HUDEP-2 (cell line): ENCODE results near the gene ACOT11.
A peak's percentile ranks its signal among the peaks of the same experiment; 100 is the strongest.
"Not testable (repeated sequence)": the region's sequence is repeated elsewhere in the genome, so short reads cannot be mapped to it uniquely, and the experiment has no call there.

Source experiments
- DNase-seq, 76 experiments: peaks; one replicate each; lab custom pipeline; 2025; ENCODE audit not compliant: unreplicated experiment in 76 of 76; lab: John Stamatoyannopoulos, UW

Gene ACOT11

DNA sequence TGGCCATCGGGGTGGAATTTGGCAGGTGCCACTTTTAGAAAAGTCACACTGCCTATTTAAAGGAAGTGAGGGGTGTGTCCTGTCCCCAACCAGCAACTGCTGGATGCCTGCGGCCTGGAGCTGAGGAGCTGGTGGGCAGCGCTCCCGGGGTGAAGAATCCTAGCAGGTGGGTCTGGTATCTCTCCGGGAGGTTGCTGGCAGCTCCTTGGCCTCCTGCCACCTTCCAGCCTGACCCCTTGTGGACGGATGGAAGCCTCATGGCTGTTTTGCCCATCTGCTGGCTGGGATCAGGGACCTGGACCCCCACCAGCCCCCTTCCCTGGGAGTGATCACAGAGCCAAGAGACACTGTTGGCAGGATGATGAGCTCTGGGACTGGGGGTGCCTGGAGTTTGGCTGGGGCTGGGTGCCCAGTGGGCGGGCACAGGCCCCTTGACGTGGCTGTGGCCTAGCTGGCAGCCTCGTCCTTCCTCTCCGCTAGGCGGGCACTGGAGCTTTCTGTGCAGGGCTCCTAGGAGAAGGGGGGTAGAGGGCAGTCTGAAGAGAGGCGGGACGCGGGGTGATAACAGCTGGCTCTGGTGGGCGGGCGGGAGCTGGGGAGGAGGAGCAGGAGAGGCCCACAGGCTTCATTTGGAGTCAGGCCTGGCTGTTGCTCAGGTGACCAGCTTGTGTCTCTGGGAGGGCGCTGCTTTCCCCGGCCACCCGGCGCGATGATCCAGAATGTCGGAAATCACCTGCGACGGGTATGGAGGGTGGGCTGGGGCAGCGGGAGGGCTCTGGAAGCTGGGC lies at the start of gene ACOT11:
Gene ACOT11 (plus strand): TSS at position 628 of the 788 bp plus-strand sequence. CDS start 82 bp downstream, at position 710.
- DNase-seq: peak in 44 of 76 experiments; percentile 4 to 82 (median 50)

DNA sequence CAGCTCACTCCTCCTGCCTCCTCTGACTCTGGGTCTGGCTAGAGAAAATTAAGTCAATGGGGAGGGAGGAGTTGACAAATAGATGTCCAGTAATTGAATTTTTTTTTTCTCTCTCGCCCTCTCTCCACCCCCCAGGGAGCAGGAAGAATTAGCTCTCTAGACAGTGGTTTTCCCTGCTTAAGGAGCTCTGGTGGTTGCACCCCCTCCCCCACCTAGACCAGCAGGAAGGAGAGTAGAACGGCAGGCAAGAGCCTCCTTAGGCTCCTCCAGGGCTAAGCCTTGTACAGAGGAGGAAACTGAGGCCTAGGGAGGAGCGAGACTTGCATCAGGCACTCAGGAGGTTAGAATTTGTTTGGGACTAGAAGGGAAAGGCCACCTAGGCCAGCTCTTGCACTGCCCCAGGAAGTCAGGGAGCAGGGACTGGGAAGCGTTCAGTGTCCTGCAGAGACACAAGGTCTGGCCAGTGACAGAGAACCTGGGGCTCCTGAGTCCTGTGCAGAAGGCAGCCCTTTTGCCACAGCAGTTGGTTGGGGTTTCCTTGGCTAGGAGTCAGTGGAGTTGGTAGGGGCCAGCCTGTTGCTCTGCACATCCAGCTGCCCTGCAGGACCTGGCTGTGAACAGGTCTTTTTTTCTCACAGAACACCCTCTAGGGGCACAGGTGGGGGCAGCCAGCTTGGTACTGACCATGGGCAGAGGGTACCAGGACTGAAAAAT lies 49.5 kb upstream of the ACOT11 start:
- no peak for DNase-seq

- DNase-seq: no peak
These were observed 49.0 kb upstream of the ACOT11 start for GRCh38 chr1:54499097-54499359.

GRCh38 chr1:54499360-54500106 lies 48.5 kb upstream of the ACOT11 start:
- peak in 11 of 76 experiments; percentile 6 to 33 (median 14) for DNase-seq

GRCh38 chr1:54500107-54500431 lies 48.0 kb upstream of the ACOT11 start:
- no peak for DNase-seq

DNA sequence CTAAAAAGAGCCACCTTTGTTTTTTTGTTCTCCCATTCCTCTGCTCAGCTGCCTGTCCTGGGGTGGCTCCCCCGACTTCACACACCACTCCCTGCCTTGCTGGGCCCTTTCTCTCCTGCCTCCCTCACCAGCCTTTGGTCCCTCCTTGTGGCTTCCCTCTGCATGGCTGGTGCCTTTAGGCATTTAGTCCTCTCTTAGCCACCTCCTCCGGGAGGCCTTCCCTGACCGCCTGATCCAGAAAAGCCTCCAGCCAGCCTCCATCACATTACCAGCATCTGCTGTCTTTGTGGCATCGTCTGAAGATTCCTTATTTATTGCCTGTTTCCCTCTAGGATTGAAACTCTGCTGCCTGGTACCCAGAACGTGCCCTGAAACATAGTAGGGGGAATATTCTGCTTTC lies 46.2 kb upstream of the ACOT11 start:
- DNase-seq: no peak

DNA sequence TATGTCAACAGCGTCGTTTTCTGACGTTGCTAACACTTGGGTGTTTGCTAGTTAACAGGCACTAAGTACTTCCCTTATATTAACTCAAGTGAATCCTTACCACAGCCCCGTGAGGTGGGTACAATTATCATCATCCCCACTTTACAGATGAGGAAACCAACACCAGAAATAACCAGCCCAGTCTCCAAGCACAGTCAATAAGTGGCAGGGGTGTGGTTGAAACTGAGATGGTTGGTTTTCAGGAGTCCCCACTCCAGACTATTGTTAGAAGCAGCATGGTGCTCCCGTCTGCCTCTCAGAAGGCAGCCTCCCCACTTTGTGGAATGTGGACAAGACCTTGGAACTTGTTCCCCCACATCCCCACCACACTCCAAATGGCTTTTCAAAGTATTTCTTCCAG lies 45.7 kb upstream of the ACOT11 start:
- DNase-seq: no peak

DNA sequence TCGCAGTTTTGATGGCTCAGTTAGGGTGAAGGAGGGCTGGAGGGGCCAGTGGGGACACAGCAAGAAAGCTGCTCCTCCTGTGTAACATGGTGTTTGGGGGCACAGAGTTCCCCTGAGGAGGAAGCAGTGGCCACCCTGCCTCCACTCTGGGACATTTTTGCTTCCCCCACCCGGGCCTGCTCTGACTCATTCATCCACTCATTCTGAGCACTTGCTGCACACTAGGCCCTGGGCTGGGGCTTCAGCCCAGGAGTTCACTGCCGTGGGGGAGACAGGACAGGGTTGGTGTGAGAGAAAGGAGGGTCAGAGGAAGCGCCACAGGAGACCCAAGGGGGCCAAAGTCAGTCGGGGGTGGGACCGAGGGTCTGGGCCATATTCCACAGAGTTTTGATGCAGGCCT lies 41.4 kb upstream of the ACOT11 start:
- DNase-seq: no peak

DNA sequence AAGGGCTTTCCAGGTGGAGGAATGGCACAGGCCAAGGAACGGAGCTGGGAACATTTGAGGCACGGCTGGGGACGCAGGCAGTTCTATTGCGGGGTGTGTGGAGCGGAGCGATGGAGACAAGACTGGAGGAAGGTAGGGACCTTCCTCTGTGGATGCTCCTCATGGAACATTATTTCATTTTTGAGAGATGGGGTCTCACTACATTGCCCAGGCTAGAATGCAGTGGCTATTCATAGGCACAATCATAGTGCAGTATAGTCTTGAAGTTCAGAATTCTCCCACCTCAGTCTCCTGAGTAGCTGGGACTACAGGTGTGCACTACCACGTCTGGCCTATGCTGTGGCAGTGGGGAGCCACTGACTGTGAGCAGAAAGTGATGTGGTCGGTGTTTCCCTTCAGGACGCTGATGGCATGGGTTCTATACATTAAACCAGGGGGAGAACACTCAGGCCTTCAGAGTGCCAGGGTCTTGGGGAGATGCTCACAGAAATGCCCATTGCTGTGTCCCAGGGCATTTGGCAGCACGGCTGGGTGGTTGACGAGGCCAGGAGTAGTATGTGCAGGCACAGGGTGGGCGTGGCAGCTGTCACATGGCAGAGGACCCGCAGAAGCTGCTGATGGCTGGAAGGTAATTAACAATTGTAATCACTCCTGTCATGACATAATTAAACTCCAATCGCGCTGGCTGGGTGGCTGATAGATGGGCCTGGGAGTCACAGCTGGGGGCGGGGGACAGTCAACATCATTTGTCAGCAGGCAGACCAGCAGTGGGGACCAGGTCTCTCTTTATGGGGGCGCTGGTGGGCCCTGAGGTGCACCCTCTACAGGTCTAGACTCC lies 40.8 kb upstream of the ACOT11 start:
- peak in 1 of 76 experiments; percentile 15 for DNase-seq

DNA sequence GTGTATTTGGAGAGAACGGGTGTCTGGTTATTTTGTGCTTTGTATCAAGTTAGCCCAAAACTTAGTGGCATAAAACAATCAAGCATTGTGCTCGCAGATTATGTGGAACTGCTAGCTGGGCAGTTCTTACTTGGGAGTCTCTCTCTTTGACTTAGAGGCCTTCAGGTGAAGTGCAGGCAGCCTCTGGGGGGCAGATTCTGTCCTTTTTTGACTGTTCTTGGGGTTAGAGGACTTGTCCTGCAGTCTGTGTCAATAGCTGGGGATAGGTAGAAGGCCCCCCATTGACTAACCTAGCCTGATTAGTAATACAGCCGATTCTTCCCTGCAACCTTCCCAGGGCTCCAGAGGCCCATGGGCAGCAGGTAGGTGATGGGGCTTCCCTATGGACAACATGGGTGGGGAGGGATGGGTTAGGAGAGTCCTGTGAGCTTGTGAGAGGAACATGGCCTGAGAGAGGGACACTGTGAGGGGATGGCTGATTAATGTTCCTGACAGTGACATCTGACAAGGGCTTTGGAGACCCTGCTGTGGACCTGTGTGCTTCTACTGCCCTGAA lies 37.2 kb upstream of the ACOT11 start:
- DNase-seq: no peak

DNA sequence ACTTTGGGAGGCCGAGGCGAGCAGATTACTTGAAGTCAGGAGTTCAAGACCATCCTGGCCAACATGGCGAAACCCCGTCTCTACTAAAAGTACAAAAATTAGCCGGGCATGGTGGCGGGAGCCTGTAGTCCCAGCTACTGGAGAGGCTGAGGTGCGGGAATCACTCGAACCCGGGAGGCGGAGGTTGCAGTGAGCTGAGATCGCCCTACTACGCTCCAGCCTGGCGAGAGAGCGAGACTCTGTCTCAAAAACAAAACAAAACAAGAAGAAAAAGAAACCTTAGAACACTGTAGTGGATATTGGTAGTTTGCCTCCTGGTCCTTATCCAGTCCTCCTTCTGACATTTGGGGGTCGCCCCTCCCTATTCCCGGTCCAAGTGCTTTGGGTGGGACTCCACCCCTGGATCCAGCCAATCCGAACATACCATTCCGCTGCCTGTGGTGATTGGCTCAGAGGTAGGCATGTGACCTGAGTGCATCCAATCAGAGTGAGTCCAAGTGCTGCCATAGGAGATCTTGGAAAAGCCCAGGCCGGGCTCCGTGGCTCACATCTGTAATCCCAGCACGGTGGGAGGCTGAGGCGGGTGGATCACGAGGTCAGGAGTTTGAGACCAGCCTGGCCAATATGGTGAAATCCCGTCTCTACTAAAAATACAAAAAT lies 34.0 kb upstream of the ACOT11 start:
- DNase-seq: not testable (repeated sequence)

DNA sequence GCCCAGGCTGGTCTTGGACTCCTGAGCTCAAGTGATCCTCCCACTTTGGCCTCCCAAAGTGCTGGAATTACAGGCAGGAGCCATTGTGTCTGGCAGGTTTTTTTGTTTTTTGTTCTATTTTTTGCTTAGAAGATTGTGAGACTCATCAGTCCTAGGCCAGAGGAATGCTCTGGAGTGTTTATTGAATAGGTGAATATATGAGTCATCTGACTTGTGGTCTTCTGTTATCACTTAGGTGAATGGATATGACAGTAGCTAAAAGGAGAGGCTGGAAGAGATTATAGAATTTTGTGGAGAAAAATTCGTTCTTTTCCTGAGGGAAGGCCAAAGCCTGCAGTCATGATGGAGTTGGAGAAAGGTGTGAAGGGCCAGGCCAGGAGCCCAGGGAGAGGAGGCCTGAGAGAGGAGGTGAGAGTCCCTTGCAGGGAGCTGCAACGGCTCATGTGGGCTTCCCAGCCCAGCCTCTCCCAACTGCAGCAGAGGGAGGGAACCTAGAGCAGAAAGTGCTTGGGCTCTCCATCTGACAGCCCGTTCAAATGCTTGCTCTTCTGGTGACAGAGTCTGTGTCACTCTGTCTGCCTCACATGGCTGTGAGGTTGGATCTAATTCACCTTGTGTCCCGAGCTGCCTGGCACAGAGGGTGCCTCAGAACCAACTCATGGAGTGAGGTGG lies 31.6 kb upstream of the ACOT11 start:
- no peak for DNase-seq

- no peak for DNase-seq
These were observed 30.5 kb upstream of the ACOT11 start for GRCh38 chr1:54517496-54517895.

DNA sequence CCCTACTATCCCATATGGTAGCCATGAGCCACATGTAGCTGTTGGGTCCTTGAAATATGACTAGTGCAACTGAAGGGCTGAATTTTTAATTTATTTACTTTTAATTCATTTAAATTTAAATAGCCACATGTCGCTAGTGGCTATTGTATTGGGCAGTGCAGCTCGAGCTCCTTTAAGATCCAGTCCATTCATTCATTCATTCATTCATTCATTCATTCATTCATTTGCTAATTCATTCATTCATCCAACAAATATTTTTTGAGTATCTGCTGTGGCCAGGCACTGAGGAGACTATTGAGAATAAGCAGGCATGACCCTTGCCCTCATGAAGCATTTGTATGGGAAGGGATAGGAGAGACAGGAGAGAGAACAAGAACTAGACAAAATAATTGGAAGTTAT lies 29.5 kb upstream of the ACOT11 start:
- no peak for DNase-seq

GRCh38 chr1:54519709-54520108 lies 28.3 kb upstream of the ACOT11 start:
- peak in 2 of 76 experiments; percentile 9 to 16 for DNase-seq

DNA sequence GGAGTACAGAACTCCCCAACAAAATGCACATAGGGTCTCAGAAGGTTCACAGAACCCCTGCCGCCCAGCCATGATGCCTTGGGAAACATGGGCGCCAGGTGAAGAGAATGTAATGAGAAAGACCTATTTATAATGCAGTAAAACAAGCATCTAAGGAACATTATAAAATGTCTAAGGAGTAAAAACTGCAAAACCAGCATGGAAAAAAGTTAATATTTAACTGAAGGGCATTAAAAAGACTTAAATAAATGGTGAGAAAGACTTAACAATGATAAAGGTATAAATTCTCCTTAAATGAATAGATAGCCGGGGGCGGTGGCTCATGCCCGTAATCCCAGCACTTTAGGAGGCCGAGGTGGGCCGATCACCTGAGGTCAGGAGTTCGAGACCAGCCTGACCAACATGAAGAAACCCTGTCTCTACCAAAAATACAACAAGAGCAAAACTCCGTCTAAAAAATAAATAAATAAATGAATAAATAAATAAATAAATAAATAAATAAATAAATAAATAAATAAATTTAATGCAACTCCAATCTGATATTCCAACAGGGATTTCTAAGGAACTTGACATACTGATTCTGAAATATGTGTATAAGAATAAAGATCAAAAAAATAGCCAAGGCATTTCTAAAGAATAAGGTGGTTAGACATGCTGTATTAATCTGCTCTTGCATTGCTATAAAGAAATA lies 27.3 kb upstream of the ACOT11 start:
- DNase-seq: no peak

GRCh38 chr1:54526565-54526964 lies 21.5 kb upstream of the ACOT11 start:
- not testable (repeated sequence) for DNase-seq

GRCh38 chr1:54528613-54529012 lies 19.4 kb upstream of the ACOT11 start:
- no peak for DNase-seq

- no peak for DNase-seq
These were observed 16.0 kb upstream of the ACOT11 start for GRCh38 chr1:54532033-54532432.
